Measurements from ENCODE around the gene MYH13. TPM values are rescaled to one million over a fixed set of nuclear protein-coding genes. Genes with fewer than 3 reads are reported as not detected.

The MYH13 gene
- total RNA-seq, 1 experiment from 2014 or later, result not detected

DNA sequence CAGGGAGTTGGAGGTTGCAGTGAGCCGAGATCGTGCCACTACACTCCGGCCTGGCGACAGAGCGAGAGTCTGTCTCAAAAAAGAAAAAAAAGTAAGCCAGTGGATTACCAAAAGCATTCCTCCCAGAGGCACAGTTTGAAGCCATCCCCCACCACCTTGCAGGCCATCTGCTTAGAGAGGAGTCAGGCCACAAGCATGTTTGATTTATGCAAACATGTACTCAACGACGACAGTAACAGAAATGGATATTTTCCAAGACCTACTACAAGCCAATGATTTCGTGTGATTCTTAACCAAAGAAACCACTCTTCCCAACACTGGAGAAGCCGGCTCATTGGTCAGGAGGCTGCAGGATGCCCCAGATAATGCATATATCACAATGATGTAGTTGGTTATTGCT lies 34.8 kb downstream of the MYH13 start:
- no peaks in the 10 kb centered on the region for H3K9me3 ChIP-seq (ENCODE audit: low read depth, low read length, poor library complexity, severe bottlenecking)
- CTCF ChIA-PET, result no interaction called here
- H3K27ac ChIP-seq (ENCODE audit: low read depth, low read length, poor library complexity, severe bottlenecking), result no peak overlapping the region
- no peak overlapping the region for H3K4me3 ChIP-seq (ENCODE audit: low read depth, low read length, poor library complexity, severe bottlenecking)
- no peaks in the 10 kb centered on the region for H3K4me1 ChIP-seq (ENCODE audit: insufficient read depth, low read length, poor library complexity, severe bottlenecking)
- no peak for TF ChIP-seq EZH2 (IDR thresholded peaks at IDR 0.05; ENCODE audit: borderline replicate concordance, low read depth, low read length, poor library complexity, severe bottlenecking)
- TF ChIP-seq CTCF (conservative IDR thresholded peaks at IDR 0.05; ENCODE audit: low read depth, low read length), result no peak
- POLR2A ChIA-PET (ENCODE audit: low non-redundant PET), result no interaction called here
- H3K36me3 ChIP-seq (ENCODE audit: insufficient read depth, low read length, poor library complexity, severe bottlenecking), result no peaks in the 10 kb centered on the region
- intact Hi-C loops (cut with micrococcal nuclease; ENCODE audit: unreplicated experiment), result no loop called here
- BruUV-seq (replicated peaks), result no TSS peak
- H3K27me3 ChIP-seq (replicated peaks; ENCODE audit: insufficient read depth, low read depth, low read length, poor library complexity), result no peaks in the 10 kb centered on the region
- DNase-seq (ENCODE audit: low spot score), result no peak

GRCh38 chr17:10337136-10337535 lies 35.7 kb downstream of the MYH13 start:
- H3K4me3 ChIP-seq (ENCODE audit: low read depth, low read length, poor library complexity, severe bottlenecking), result no peak overlapping the region
- H3K27me3 ChIP-seq (replicated peaks; ENCODE audit: insufficient read depth, low read depth, low read length, poor library complexity), result no peaks in the 10 kb centered on the region
- no peak overlapping the region for H3K27ac ChIP-seq (ENCODE audit: low read depth, low read length, poor library complexity, severe bottlenecking)
- BruUV-seq (replicated peaks), result no TSS peak
- H3K36me3 ChIP-seq (ENCODE audit: insufficient read depth, low read length, poor library complexity, severe bottlenecking), result no peaks in the 10 kb centered on the region
- CTCF ChIA-PET, result no interaction called here
- no peak for TF ChIP-seq EZH2 (IDR thresholded peaks at IDR 0.05; ENCODE audit: borderline replicate concordance, low read depth, low read length, poor library complexity, severe bottlenecking)
- TF ChIP-seq CTCF (conservative IDR thresholded peaks at IDR 0.05; ENCODE audit: low read depth, low read length), result no peak
- DNase-seq (ENCODE audit: low spot score), result no peak
- intact Hi-C loops (cut with micrococcal nuclease; ENCODE audit: unreplicated experiment), result no loop called here
- H3K9me3 ChIP-seq (ENCODE audit: low read depth, low read length, poor library complexity, severe bottlenecking), result no peaks in the 10 kb centered on the region
- H3K4me1 ChIP-seq (ENCODE audit: insufficient read depth, low read length, poor library complexity, severe bottlenecking), result no peaks in the 10 kb centered on the region
- POLR2A ChIA-PET (ENCODE audit: low non-redundant PET), result no interaction called here

DNA sequence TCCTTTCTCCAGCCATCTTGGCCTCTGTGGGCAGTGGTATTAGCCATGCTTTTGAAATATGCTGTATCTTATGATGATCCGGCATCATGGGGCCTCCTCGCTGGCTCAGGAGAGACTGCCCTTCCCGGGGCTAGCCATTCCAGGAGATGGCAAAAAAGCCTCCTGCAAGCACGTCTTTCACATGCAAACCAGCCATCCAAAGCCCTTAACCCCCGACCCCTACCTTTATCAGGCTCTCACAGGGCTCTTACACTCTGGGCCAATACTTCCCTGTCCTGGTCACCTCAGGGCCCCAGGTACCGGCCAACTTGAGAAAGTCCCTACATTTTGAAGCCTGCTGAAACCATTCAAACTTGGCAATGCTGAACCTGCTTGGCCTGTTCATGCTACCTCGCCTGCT lies 36.4 kb downstream of the MYH13 start:
- H3K4me3 ChIP-seq (ENCODE audit: low read depth, low read length, poor library complexity, severe bottlenecking), result no peak overlapping the region
- no peak for TF ChIP-seq EZH2 (IDR thresholded peaks at IDR 0.05; ENCODE audit: borderline replicate concordance, low read depth, low read length, poor library complexity, severe bottlenecking)
- no peak for TF ChIP-seq CTCF (conservative IDR thresholded peaks at IDR 0.05; ENCODE audit: low read depth, low read length)
- POLR2A ChIA-PET (ENCODE audit: low non-redundant PET), result no interaction called here
- DNase-seq (ENCODE audit: low spot score), result no peak
- no peaks in the 10 kb centered on the region for H3K27me3 ChIP-seq (replicated peaks; ENCODE audit: insufficient read depth, low read depth, low read length, poor library complexity)
- no peaks in the 10 kb centered on the region for H3K36me3 ChIP-seq (ENCODE audit: insufficient read depth, low read length, poor library complexity, severe bottlenecking)
- no TSS peak for BruUV-seq (replicated peaks)
- no peaks in the 10 kb centered on the region for H3K4me1 ChIP-seq (ENCODE audit: insufficient read depth, low read length, poor library complexity, severe bottlenecking)
- H3K27ac ChIP-seq (ENCODE audit: low read depth, low read length, poor library complexity, severe bottlenecking), result no peak overlapping the region
- intact Hi-C loops (cut with micrococcal nuclease; ENCODE audit: unreplicated experiment), result no loop called here
- CTCF ChIA-PET, result no interaction called here
- no peaks in the 10 kb centered on the region for H3K9me3 ChIP-seq (ENCODE audit: low read depth, low read length, poor library complexity, severe bottlenecking)

Measured in A673 (cell line).